IPS-15b (cell line): ENCODE results near the gene RNF115.
"Not testable (repeated sequence)": the region's sequence is repeated elsewhere in the genome, so short reads cannot be mapped to it uniquely, and the experiment has no call there.

Experiments
- H3K27me3 ChIP-seq: one replicate; pipeline ENCODE4 v1.6.1; 2013; ENCODE audit warnings: low read length; ENCODE audit not compliant: control insufficient read depth, insufficient read depth
- H3K36me3 ChIP-seq: one replicate; pipeline ENCODE4 v1.6.1; 2013; ENCODE audit warnings: low read length; ENCODE audit not compliant: control insufficient read depth, insufficient read depth
- H3K4me1 ChIP-seq: one replicate; pipeline ENCODE4 v1.6.1; 2013; ENCODE audit warnings: mild to moderate bottlenecking, low read length; ENCODE audit not compliant: control insufficient read depth, insufficient read depth
- H3K4me3 ChIP-seq: one replicate; pipeline ENCODE4 v1.5.1; 2013; ENCODE audit warnings: low read depth, low read length
- H3K9ac ChIP-seq: one replicate; pipeline ENCODE4 v1.6.1; 2013; ENCODE audit warnings: low read depth, mild to moderate bottlenecking, low read length
- H3K9me3 ChIP-seq: one replicate; pipeline ENCODE4 v1.6.1; 2013; ENCODE audit warnings: mild to moderate bottlenecking, low read length; ENCODE audit not compliant: control insufficient read depth, insufficient read depth

Gene RNF115

DNA sequence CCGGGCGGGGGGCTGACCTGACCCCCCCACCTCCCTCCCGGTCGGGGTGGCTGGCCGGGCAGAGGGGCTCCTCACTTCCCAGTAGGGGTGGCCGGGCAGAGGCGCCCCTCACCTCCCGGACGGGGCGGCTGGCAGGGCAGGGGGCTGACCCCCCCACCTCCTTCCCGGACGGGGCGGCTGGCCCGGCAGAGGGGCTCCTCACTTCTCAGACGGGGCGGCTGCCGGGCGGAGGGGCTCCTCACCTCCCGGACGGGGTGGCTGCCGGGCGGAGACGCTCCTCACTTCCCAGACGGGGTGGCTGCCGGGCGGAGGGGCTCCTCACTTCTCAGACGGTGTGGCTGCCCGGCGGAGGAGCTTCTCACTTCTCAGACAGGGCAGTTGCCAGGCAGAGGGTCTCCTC is 57.0 kb downstream of the RNF115 start:
- not testable (repeated sequence) for H3K4me3 ChIP-seq, H3K9me3 ChIP-seq, H3K27me3 ChIP-seq, H3K4me1 ChIP-seq, H3K9ac ChIP-seq, H3K36me3 ChIP-seq

DNA sequence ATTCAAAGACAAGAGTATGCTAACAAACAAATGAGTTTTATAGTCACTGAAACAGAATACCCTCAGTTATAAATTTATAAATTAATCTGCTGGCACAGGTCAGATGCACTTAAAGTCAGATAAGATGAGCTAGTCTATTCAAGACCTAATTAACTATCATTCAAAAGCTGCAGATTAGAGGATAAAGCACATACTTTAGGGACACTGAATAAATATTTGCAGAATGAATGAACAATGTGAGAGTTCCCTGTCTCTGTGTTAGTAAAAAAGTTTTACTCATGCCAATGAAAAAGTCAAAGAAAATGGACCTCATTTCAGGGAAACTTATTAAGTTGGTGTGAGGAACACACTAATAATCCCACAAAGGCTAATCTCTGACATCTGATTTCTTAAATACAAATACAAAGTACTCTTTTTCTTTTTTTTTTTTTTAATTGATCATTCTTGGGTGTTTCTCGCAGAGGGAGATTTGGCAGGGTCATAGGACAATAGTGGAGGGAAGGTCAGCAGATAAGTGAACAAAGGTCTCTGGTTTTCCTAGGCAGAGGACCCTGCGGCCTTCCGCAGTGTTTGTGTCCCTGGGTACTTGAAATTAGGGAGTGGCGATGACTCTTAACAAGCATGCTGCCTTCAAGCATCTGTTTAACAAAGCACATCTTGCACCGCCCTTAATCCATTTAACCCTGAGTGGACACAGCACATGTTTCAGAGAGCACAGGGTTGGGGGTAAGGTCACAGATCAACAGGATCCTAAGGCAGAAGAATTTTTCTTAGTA is 58.1 kb downstream of the RNF115 start:
- H3K36me3 ChIP-seq, H3K9ac ChIP-seq, H3K4me1 ChIP-seq, H3K9me3 ChIP-seq, H3K27me3 ChIP-seq, H3K4me3 ChIP-seq: not testable (repeated sequence)

DNA sequence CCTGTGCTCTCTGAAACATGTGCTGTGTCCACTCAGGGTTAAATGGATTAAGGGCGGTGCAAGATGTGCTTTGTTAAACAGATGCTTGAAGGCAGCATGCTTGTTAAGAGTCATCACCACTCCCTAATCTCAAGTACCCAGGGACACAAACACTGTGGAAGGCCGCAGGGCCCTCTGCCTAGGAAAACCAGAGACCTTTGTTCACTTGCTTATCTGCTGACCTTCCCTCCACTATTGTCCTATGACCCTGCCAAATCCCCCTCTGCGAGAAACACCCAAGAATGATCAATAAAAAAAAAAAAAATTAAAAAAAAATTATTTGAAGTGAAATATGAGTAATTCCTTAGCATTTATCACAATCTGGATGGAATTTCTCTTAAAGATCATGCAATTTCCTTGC is 58.8 kb downstream of the RNF115 start:
- H3K9ac ChIP-seq, H3K4me3 ChIP-seq, H3K27me3 ChIP-seq, H3K9me3 ChIP-seq, H3K36me3 ChIP-seq, H3K4me1 ChIP-seq: not testable (repeated sequence)

DNA sequence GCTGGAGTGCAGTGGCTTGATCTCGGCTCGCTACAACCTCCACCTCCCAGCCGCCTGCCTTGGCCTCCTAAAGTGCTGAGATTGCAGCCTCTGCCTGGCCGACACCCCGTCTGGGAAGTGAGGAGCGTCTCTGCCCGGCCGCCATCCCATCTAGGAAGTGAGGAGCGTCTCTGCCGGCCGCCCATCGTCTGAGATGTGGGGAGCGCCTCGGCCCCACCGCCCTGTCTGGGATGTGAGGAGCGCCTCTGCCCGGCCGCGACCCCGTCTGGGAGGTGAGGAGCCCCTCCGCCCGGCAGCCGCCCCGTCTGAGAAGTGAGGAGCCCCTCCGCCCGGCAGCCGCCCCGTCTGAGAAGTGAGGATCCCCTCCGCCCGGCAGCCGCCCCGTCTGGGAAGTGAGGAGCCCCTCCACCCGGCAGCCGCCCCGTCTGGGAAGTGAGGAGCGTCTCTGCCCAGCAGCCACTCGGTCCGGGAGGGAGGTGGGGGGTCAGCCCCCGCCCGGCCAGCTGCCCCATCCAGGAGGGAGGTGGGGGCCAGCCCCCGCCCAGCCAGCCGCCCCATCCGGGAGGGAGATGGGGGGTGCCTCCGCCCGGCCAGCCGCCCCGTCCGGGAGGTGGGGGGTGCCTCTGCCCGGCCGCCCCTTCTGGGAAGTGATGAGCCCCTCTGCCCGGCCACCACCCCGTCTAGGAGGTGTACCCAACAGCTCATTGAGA is 59.5 kb downstream of the RNF115 start:
- not testable (repeated sequence) for H3K27me3 ChIP-seq, H3K9ac ChIP-seq

GRCh38 chr1:145762001-145762400 is 61.9 kb downstream of the RNF115 start:
- H3K9ac ChIP-seq, H3K4me1 ChIP-seq, H3K27me3 ChIP-seq, H3K36me3 ChIP-seq, H3K9me3 ChIP-seq, H3K4me3 ChIP-seq: not testable (repeated sequence)

More for the DNA sequence above, 59.5 kb downstream of the RNF115 start:
- not testable (repeated sequence) for H3K36me3 ChIP-seq, H3K4me1 ChIP-seq, H3K9me3 ChIP-seq, H3K4me3 ChIP-seq

DNA sequence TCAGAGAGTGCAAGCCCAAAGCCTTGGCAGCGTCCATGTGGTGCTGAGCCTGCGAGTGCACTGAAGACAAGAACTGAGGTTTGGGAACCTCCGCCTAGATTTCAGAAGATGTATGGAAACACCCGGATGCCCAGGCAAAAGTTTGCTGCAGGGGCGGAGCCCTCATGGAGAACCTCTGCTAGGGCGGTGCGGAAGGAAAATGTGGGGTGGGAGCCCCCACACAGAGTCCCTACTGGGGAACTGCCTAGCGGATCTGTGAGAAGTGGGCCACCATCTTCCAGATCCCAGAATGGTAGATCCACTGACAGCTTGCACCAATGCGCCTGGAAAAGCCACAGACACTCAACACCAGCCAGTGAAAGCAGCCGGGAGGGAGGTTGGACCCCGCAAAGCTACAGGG is 62.4 kb downstream of the RNF115 start:
- not testable (repeated sequence) for H3K4me1 ChIP-seq, H3K9me3 ChIP-seq, H3K9ac ChIP-seq, H3K36me3 ChIP-seq, H3K4me3 ChIP-seq, H3K27me3 ChIP-seq

GRCh38 chr1:145760395-145760949 is 63.4 kb downstream of the RNF115 start:
- not testable (repeated sequence) for H3K27me3 ChIP-seq, H3K4me1 ChIP-seq, H3K9ac ChIP-seq, H3K36me3 ChIP-seq, H3K9me3 ChIP-seq, H3K4me3 ChIP-seq

DNA sequence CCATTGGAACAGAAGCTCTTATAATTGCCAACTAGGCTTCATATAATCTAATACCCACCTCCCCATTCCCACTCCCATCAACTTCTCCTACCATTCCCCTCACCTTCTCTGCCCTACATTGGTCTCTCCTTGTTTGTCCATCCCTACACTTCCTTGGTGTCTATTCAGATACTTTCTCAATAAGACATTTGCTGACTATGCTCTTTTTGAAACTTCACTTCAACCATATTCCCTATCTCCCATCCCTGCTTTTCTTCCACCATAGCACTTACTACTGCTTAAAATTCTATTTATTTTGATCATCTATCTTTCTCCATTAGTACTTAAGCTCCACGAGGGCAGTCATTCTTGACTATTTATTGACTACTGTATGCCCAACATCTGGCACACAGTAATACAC is 64.2 kb downstream of the RNF115 start:
- Histone ChIP-seq H3K9me3 (no peaks in the 10 kb centered on the region), H3K36me3 (peaks cover 8% of the 10 kb centered on the region), H3K4me3 (no peak overlapping the region), H3K9ac (no peak overlapping the region), H3K4me1 (no peaks in the 10 kb centered on the region), H3K27me3 (no peaks in the 10 kb centered on the region)

DNA sequence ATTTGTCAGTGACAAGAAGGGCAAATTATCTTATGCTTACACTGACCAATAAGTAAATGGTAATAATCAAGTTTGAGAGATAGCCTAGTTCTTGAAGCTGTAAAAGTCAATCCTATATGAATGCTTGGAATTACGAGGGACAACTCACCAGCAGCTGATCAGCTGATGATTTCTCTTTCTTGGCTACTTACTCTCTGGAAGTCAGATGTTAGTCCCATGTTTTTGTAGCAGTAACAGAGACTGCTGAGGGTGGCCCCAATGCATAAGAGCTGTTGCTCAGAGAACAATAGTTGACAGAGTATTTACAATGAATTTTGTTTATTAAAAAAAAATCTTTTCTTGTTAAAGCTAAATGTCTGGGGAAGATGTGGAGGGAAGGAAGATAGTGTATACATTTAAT is 65.3 kb downstream of the RNF115 start:
- Histone ChIP-seq H3K9ac (no peak overlapping the region), H3K4me3 (no peak overlapping the region), H3K36me3 (peaks cover 8% of the 10 kb centered on the region), H3K27me3 (no peaks in the 10 kb centered on the region), H3K9me3 (no peaks in the 10 kb centered on the region), H3K4me1 (no peaks in the 10 kb centered on the region)

GRCh38 chr1:145758116-145758515 is 65.8 kb downstream of the RNF115 start:
- Histone ChIP-seq H3K9me3 (no peaks in the 10 kb centered on the region), H3K27me3 (no peaks in the 10 kb centered on the region), H3K36me3 (peaks cover 8% of the 10 kb centered on the region), H3K9ac (no peak overlapping the region), H3K4me1 (no peaks in the 10 kb centered on the region), H3K4me3 (no peak overlapping the region)

GRCh38 chr1:145757420-145757819 is 66.5 kb downstream of the RNF115 start:
- peaks cover 8% of the 10 kb centered on the region for H3K36me3 ChIP-seq
- H3K9ac ChIP-seq: no peak overlapping the region
- H3K4me3 ChIP-seq: no peak overlapping the region
- H3K27me3 ChIP-seq: no peaks in the 10 kb centered on the region
- no peaks in the 10 kb centered on the region for H3K4me1 ChIP-seq
- no peaks in the 10 kb centered on the region for H3K9me3 ChIP-seq

DNA sequence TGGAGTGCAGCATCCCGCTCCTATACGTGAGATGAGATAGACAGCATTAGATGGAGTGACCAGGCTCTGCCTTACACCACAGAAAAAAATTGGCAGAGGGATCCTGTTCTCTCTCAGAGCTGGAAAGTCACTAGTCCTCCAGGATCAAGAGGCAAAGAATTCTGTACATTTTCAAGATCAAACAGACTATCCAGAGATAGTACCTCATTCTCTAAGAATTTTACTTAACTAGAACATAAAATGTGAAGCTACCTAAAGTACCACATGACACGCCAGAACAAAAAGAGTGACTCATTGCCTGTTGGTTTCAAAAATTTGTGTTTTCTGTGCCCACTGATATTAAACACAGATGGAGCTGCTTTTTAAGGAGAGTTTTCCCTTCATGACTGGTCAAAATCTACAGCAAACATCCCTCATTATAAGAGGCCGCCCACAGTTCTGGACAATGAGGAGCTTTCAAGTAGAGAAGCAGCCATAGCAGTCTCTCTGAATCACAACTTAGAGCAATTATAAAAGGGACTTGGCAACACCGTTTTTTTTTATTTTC is 72.3 kb downstream of the RNF115 start:
- no peaks in the 10 kb centered on the region for H3K36me3 ChIP-seq
- H3K27me3 ChIP-seq: no peaks in the 10 kb centered on the region
- H3K9ac ChIP-seq: no peak overlapping the region
- no peaks in the 10 kb centered on the region for H3K4me1 ChIP-seq
- no peak overlapping the region for H3K4me3 ChIP-seq
- H3K9me3 ChIP-seq: no peaks in the 10 kb centered on the region
